ENCODE results near the gene CDH8. TPM values are rescaled to one million over a fixed set of nuclear protein-coding genes. Genes with fewer than 3 reads are reported as not detected.
"Not testable (repeated sequence)": the region's sequence is repeated elsewhere in the genome, so short reads cannot be mapped to it uniquely, and the experiment has no call there.

CDH8 gene
- polyA plus RNA-seq, 3 donors: 3.6 to 6.2 (median 5.7) TPM

GRCh38 chr16:61952841-61953240 lies 83.4 kb downstream of the CDH8 start:
- no peak for DNase-seq (ENCODE audit: extremely low read depth in 1 of 11, low read depth in 9 of 11, low spot score in 4 of 11)

- no peak for DNase-seq (ENCODE audit: extremely low read depth in 1 of 11, low read depth in 9 of 11, low spot score in 4 of 11)
These were observed 87.8 kb downstream of the CDH8 start for GRCh38 chr16:61948414-61948813.

- DNase-seq (ENCODE audit: extremely low read depth in 1 of 11, low read depth in 9 of 11, low spot score in 4 of 11): no peak
These were observed 90.2 kb downstream of the CDH8 start for GRCh38 chr16:61946019-61946418.

GRCh38 chr16:61945511-61945910 lies 90.7 kb downstream of the CDH8 start:
- no peak for DNase-seq (ENCODE audit: extremely low read depth in 1 of 11, low read depth in 9 of 11, low spot score in 4 of 11)

- no peak for DNase-seq (ENCODE audit: extremely low read depth in 1 of 11, low read depth in 9 of 11, low spot score in 4 of 11)
These were observed 92.2 kb downstream of the CDH8 start for GRCh38 chr16:61944004-61944403.

GRCh38 chr16:61940611-61941010 lies 95.6 kb downstream of the CDH8 start:
- no peak for DNase-seq (ENCODE audit: extremely low read depth in 1 of 11, low read depth in 9 of 11, low spot score in 4 of 11)

- no peak for DNase-seq (ENCODE audit: extremely low read depth in 1 of 11, low read depth in 9 of 11, low spot score in 4 of 11)
These were observed 98.6 kb downstream of the CDH8 start for GRCh38 chr16:61937646-61938045.

- DNase-seq (ENCODE audit: extremely low read depth in 1 of 11, low read depth in 9 of 11, low spot score in 4 of 11): no peak
These were observed 99.7 kb downstream of the CDH8 start for GRCh38 chr16:61936522-61936921.

- no peak for DNase-seq (ENCODE audit: extremely low read depth in 1 of 11, low read depth in 9 of 11, low spot score in 4 of 11)
These were observed 101.6 kb downstream of the CDH8 start for GRCh38 chr16:61934601-61935000.

GRCh38 chr16:61929776-61930175 lies 106.5 kb downstream of the CDH8 start:
- no peak for DNase-seq (ENCODE audit: extremely low read depth in 1 of 11, low read depth in 9 of 11, low spot score in 4 of 11)

GRCh38 chr16:61926766-61927165 lies 109.5 kb downstream of the CDH8 start:
- DNase-seq (ENCODE audit: extremely low read depth in 1 of 11, low read depth in 9 of 11, low spot score in 4 of 11): peak in 1 of 11 donors; percentile 2

- DNase-seq (ENCODE audit: extremely low read depth in 1 of 11, low read depth in 9 of 11, low spot score in 4 of 11): no peak
These were observed 112.6 kb downstream of the CDH8 start for GRCh38 chr16:61923629-61924028.

- no peak for DNase-seq (ENCODE audit: extremely low read depth in 1 of 11, low read depth in 9 of 11, low spot score in 4 of 11)
These were observed 114.9 kb downstream of the CDH8 start for GRCh38 chr16:61921373-61921772.

GRCh38 chr16:61917865-61918826 lies 118.1 kb downstream of the CDH8 start:
- not testable (repeated sequence) for DNase-seq (ENCODE audit: extremely low read depth in 1 of 11, low read depth in 9 of 11, low spot score in 4 of 11)

- no peak for DNase-seq (ENCODE audit: extremely low read depth in 1 of 11, low read depth in 9 of 11, low spot score in 4 of 11)
These were observed 120.7 kb downstream of the CDH8 start for GRCh38 chr16:61915569-61915968.

- DNase-seq (ENCODE audit: extremely low read depth in 1 of 11, low read depth in 9 of 11, low spot score in 4 of 11): no peak
These were observed 127.2 kb downstream of the CDH8 start for GRCh38 chr16:61909074-61909473.

GRCh38 chr16:61908426-61908825 lies 127.8 kb downstream of the CDH8 start:
- no peak for DNase-seq (ENCODE audit: extremely low read depth in 1 of 11, low read depth in 9 of 11, low spot score in 4 of 11)

GRCh38 chr16:61901689-61902088 lies 134.5 kb downstream of the CDH8 start:
- DNase-seq (ENCODE audit: extremely low read depth in 1 of 11, low read depth in 9 of 11, low spot score in 4 of 11): no peak

- DNase-seq (ENCODE audit: extremely low read depth in 1 of 11, low read depth in 9 of 11, low spot score in 4 of 11): no peak
These were observed 135.8 kb downstream of the CDH8 start for GRCh38 chr16:61900482-61900881.

- no peak for DNase-seq (ENCODE audit: extremely low read depth in 1 of 11, low read depth in 9 of 11, low spot score in 4 of 11)
These were observed 138.6 kb downstream of the CDH8 start for GRCh38 chr16:61897657-61898056.

GRCh38 chr16:61892531-61892930 lies 143.7 kb downstream of the CDH8 start:
- DNase-seq (ENCODE audit: extremely low read depth in 1 of 11, low read depth in 9 of 11, low spot score in 4 of 11): no peak
